Caco-2 (cell line): ENCODE results near the gene BAZ1B. TPM values are rescaled to one million over a fixed set of nuclear protein-coding genes. Genes with fewer than 3 reads are reported as not detected.
"Not testable (repeated sequence)": the region's sequence is repeated elsewhere in the genome, so short reads cannot be mapped to it uniquely, and the experiment has no call there.

Experiments used
- BruUV-seq: library from RNA; stranded (reverse); fragments of 400-500 nt; replicated peaks from 2 replicates; lab custom pipeline; 2021; lab: Mats Ljungman, UMichigan
- CTCF ChIA-PET: fragments of 300-600 bp; sonication (Branson Sonifier 250); formaldehyde crosslinking; loops from one replicate; lab custom pipeline; 2022; ENCODE audit warnings: antibody characterized with exemption; lab: Charles Lee
- POLR2A ChIA-PET: fragments of 300-600 bp; sonication (Branson Sonifier 250); formaldehyde crosslinking; loops from one replicate; lab custom pipeline; 2022; ENCODE audit warnings: antibody characterized with exemption; lab: Charles Lee
- DNase-seq, 2 experiments: peaks; one replicate each; pipeline versions ENCODE4 v3.0.0 to v3.0.0-alpha.2; 2020 to 2022
- H3K27me3 ChIP-seq: replicated peaks from 2 replicates; pipeline ENCODE4 v1.6.0; 2011; ENCODE audit warnings: low read length; ENCODE audit not compliant: control insufficient read depth, insufficient read depth
- H3K36me3 ChIP-seq: 2 replicates; pipeline ENCODE4 v1.5.1; 2011; ENCODE audit warnings: low read length; ENCODE audit not compliant: control insufficient read depth, insufficient read depth
- H3K4me1 ChIP-seq: fragments of 250-450 bp; sonication (Bioruptor Pico); 2 replicates; pipeline ENCODE4 v1.5.1; 2020; ENCODE audit warnings: mild to moderate bottlenecking
- H3K4me3 ChIP-seq: 2 replicates; pipeline ENCODE4 v1.5.1; 2011; ENCODE audit warnings: low read depth, mild to moderate bottlenecking, control low read depth, low read length
- H3K9me3 ChIP-seq: fragments of 250-450 bp; sonication (Bioruptor Pico); 2 replicates; pipeline ENCODE4 v1.5.1; 2020; ENCODE audit warnings: mild to moderate bottlenecking, moderate library complexity
- H3K27ac Mint-ChIP-seq: one replicate; pipeline ENCODE4 v1.8.0; 2022; ENCODE audit warnings: mixed read lengths; ENCODE audit not compliant: unreplicated experiment
- H3K27me3 Mint-ChIP-seq: one replicate; pipeline ENCODE4 v1.8.0; 2022; ENCODE audit warnings: mixed read lengths; ENCODE audit not compliant: insufficient read depth, unreplicated experiment
- H3K36me3 Mint-ChIP-seq: one replicate; pipeline ENCODE4 v1.8.0; 2022; ENCODE audit warnings: mild to moderate bottlenecking, mixed read lengths; ENCODE audit not compliant: insufficient read depth, unreplicated experiment
- H3K4me1 Mint-ChIP-seq: one replicate; pipeline ENCODE4 v1.8.0; 2022; ENCODE audit warnings: low read depth, mixed read lengths; ENCODE audit not compliant: unreplicated experiment
- H3K4me3 Mint-ChIP-seq: one replicate; pipeline ENCODE4 v1.8.0; 2022; ENCODE audit warnings: mild to moderate bottlenecking, moderate library complexity, mixed read lengths; ENCODE audit not compliant: unreplicated experiment
- H3K9me3 Mint-ChIP-seq: one replicate; pipeline ENCODE4 v1.8.0; 2022; ENCODE audit warnings: mixed read lengths; ENCODE audit not compliant: unreplicated experiment
- intact Hi-C: fragments of 100-400 bp; cut with micrococcal nuclease; formaldehyde crosslinking; loops from one replicate; pipeline ENCODE4 v1.10.0; 2022; ENCODE audit not compliant: unreplicated experiment
- total RNA-seq: library from RNA; stranded (reverse); gene quantifications from 2 replicates; pipeline ENCODE4 v1.2.3, GENCODE V29; 2022
- TF ChIP-seq, protein P1 (sequence below), 2 experiments: fragments of 200-600 bp in 1 of 2; IDR thresholded peaks; 1 replicate in 1 of 2; 2 replicates in 1 of 2; pipeline versions ENCODE4 v1.5.1 to v1.8.0; 2011 to 2022; ENCODE audit warnings: antibody characterized with exemption in 1 of 2, control low read depth in 1 of 2, inconsistent platforms in 1 of 2, low read depth in 1 of 2, low read length in 1 of 2, mild to moderate bottlenecking in 1 of 2, moderate library complexity in 1 of 2; ENCODE audit not compliant: insufficient read depth in 1 of 2, severe bottlenecking in 1 of 2, unreplicated experiment in 1 of 2

The BAZ1B gene
- total RNA-seq, 1 experiment from 2014 or later: 85.7 TPM

DNA sequence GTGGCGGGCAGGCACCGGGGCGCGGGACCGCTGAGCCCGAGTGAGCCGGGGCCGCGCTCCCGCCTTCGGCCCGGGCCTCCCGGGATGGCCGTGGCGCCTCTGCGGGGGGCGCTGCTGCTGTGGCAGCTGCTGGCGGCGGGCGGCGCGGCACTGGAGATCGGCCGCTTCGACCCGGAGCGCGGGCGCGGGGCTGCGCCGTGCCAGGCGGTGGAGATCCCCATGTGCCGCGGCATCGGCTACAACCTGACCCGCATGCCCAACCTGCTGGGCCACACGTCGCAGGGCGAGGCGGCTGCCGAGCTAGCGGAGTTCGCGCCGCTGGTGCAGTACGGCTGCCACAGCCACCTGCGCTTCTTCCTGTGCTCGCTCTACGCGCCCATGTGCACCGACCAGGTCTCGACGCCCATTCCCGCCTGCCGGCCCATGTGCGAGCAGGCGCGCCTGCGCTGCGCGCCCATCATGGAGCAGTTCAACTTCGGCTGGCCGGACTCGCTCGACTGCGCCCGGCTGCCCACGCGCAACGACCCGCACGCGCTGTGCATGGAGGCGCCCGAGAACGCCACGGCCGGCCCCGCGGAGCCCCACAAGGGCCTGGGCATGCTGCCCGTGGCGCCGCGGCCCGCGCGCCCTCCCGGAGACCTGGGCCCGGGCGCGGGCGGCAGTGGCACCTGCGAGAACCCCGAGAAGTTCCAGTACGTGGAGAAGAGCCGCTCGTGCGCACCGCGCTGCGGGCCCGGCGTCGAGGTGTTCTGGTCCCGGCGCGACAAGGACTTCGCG is 88.0 kb downstream of the BAZ1B start:
- Mint-ChIP-seq H3K4me1 (no peaks in the 10 kb centered on the region), H3K9me3 (no peaks in the 10 kb centered on the region), H3K4me3 (peak overlapping the region; percentile 69), H3K36me3 (peaks cover 31% of the 10 kb centered on the region), H3K27me3 (peaks cover 2% of the 10 kb centered on the region), H3K27ac (no peak overlapping the region)
- peak overlapping the region; percentile 60 for H3K4me3 ChIP-seq
- TF ChIP-seq, protein P1, sequence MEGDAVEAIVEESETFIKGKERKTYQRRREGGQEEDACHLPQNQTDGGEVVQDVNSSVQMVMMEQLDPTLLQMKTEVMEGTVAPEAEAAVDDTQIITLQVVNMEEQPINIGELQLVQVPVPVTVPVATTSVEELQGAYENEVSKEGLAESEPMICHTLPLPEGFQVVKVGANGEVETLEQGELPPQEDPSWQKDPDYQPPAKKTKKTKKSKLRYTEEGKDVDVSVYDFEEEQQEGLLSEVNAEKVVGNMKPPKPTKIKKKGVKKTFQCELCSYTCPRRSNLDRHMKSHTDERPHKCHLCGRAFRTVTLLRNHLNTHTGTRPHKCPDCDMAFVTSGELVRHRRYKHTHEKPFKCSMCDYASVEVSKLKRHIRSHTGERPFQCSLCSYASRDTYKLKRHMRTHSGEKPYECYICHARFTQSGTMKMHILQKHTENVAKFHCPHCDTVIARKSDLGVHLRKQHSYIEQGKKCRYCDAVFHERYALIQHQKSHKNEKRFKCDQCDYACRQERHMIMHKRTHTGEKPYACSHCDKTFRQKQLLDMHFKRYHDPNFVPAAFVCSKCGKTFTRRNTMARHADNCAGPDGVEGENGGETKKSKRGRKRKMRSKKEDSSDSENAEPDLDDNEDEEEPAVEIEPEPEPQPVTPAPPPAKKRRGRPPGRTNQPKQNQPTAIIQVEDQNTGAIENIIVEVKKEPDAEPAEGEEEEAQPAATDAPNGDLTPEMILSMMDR (IDR thresholded peaks at IDR 0.05; ENCODE audit: insufficient read depth in 1 of 2, low read depth in 1 of 2, low read length in 1 of 2, severe bottlenecking in 1 of 2, unreplicated experiment in 1 of 2): no peak
- ChIA-PET POLR2A (no interaction called here), CTCF (no interaction called here)
- no peaks in the 10 kb centered on the region for H3K36me3 ChIP-seq
- DNase-seq: no peak
- intact Hi-C loops: no loop called here
- H3K9me3 ChIP-seq: no peaks in the 10 kb centered on the region
- BruUV-seq: no TSS peak
- H3K4me1 ChIP-seq: peaks cover 9% of the 10 kb centered on the region; the same call in 1 of the 2 replicates
- no peaks in the 10 kb centered on the region for H3K27me3 ChIP-seq

DNA sequence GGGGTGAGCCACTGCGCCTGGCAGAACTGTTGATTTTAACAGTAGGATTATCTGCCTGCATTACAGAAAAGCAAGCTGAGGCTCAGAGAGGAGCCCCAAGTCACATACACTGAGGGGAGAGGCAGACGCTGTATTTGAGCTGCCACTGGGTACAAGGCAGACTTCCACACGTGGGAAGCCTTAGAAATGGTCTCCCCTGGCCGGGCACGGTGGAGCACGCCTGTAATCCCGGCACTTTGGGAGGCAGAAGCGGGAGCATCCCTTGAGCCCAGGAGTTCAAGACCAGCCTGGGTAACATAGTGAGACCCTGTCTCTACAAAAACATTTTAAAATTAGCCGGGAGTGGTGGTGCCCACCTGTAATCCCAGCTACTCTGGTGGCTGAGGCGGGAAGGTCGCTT is 89.4 kb downstream of the BAZ1B start:
- H3K27ac Mint-ChIP-seq: no peak overlapping the region
- Histone ChIP-seq H3K4me1 (peaks cover 9% of the 10 kb centered on the region; the same call in 1 of the 2 replicates), H3K9me3 (no peaks in the 10 kb centered on the region), H3K4me3 (no peak overlapping the region), H3K36me3 (no peaks in the 10 kb centered on the region), H3K27me3 (no peaks in the 10 kb centered on the region)
- CTCF ChIA-PET: interaction anchor here (0.9 kb wide), 1 partner anchor 90 kb away, joined by 4 read pairs; no protein-coding TSS in a partner anchor
- POLR2A ChIA-PET: no interaction called here
- H3K9me3 Mint-ChIP-seq: no peaks in the 10 kb centered on the region
- H3K27me3 Mint-ChIP-seq: peaks cover 2% of the 10 kb centered on the region
- BruUV-seq: no TSS peak
- peaks cover 18% of the 10 kb centered on the region for H3K36me3 Mint-ChIP-seq
- H3K4me3 Mint-ChIP-seq: peak overlapping the region; percentile 79
- no peaks in the 10 kb centered on the region for H3K4me1 Mint-ChIP-seq
- TF ChIP-seq, protein P1 (IDR thresholded peaks at IDR 0.05; ENCODE audit: insufficient read depth in 1 of 2, low read depth in 1 of 2, low read length in 1 of 2, severe bottlenecking in 1 of 2, unreplicated experiment in 1 of 2): no peak
- DNase-seq: no peak
- intact Hi-C loops: no loop called here

DNA sequence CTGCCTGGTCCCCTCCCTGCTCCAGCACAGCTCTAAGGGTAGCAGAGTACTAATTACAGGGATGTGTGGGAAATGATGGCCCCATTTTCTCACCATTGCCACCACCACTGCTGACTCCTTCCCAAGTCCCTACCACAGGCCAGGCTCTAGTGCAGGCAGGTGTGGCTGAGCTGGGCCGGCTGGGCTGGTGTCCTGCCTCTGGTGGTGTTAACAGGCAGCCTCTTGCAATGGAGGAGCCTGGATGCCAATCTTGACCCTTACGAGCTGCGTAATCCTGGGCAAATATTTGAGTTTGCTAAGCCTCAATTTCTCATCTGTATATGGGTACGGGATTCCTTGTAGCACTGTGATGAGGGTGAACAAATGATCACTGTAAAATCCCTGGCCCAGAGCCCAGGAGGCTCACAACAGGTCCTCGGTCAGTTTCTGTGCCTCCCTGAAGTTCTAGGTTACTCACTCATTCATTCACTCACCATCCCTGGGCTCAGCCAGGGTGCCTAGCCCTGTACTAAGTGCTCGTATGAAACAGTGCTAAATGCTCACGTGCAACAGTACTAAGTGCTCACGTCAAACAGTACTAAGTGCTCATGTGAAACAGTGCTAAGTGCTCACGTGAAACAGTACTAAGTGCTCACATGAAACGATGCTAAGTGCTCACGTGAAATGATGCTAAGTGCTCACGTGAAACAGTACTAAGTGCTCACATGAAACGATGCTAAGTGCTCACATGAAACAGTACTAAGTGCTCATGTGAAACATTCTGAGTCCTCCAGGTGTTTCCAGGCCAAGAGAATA is 90.9 kb downstream of the BAZ1B start:
- intact Hi-C loops: no loop called here
- no peak overlapping the region for H3K27ac Mint-ChIP-seq

GRCh38 chr7:73430540-73430939 is 91.6 kb downstream of the BAZ1B start:
- H3K4me1 Mint-ChIP-seq, H3K36me3 ChIP-seq, H3K27ac Mint-ChIP-seq, POLR2A ChIA-PET, H3K9me3 ChIP-seq, H3K27me3 Mint-ChIP-seq, H3K4me1 ChIP-seq, H3K4me3 ChIP-seq, H3K27me3 ChIP-seq, H3K4me3 Mint-ChIP-seq, BruUV-seq, DNase-seq, intact Hi-C loops, H3K9me3 Mint-ChIP-seq, H3K36me3 Mint-ChIP-seq: not testable (repeated sequence)
- CTCF ChIA-PET: interaction anchor here (0.6 to 1.6 kb wide), 2 partner anchors 88 to 89 kb away, joined by 7 to 9 read pairs; no protein-coding TSS in a partner anchor

More for the DNA sequence above, 90.9 kb downstream of the BAZ1B start:
- peaks cover 6% of the 10 kb centered on the region; the same call in 1 of the 2 replicates for H3K4me1 ChIP-seq
- H3K36me3 Mint-ChIP-seq: peaks cover 7% of the 10 kb centered on the region
- peak overlapping the region; percentile 20 for H3K4me3 Mint-ChIP-seq
- no peaks in the 10 kb centered on the region for H3K27me3 ChIP-seq
- TF ChIP-seq, protein P1 (IDR thresholded peaks at IDR 0.05; ENCODE audit: insufficient read depth in 1 of 2, low read depth in 1 of 2, low read length in 1 of 2, severe bottlenecking in 1 of 2, unreplicated experiment in 1 of 2): no peak
- H3K36me3 ChIP-seq: no peaks in the 10 kb centered on the region
- no peaks in the 10 kb centered on the region for H3K9me3 Mint-ChIP-seq
- POLR2A ChIA-PET: interaction anchor here (0.6 kb wide), 1 partner anchor 125 kb away, joined by 5 read pairs; no protein-coding TSS in a partner anchor
- H3K4me1 Mint-ChIP-seq: no peaks in the 10 kb centered on the region
- DNase-seq: peak; percentile 57 to 68
- peaks cover 2% of the 10 kb centered on the region for H3K27me3 Mint-ChIP-seq
- H3K9me3 ChIP-seq: no peaks in the 10 kb centered on the region
- CTCF ChIA-PET: interaction anchor here (0.6 to 1.6 kb wide), 2 partner anchors 88 to 89 kb away, joined by 7 to 9 read pairs; no protein-coding TSS in a partner anchor
- no peak overlapping the region for H3K4me3 ChIP-seq
- no TSS peak for BruUV-seq
